Measurements from ENCODE around the gene CDH13. TPM values are rescaled to one million over a fixed set of nuclear protein-coding genes. Genes with fewer than 3 reads are reported as not detected.

Gene CDH13
- total RNA-seq, 1 donor from 2014 or later: 46.4 TPM

- TF ChIP-seq CTCF (conservative IDR thresholded peaks at IDR 0.05): no peak
- Mint-ChIP-seq H3K9me3 (no peaks in the 10 kb centered on the region), H3K27ac (no peak overlapping the region), H3K4me1 (ENCODE audit: unreplicated experiment) (peaks cover 12% of the 10 kb centered on the region), H3K36me3 (peaks cover 5% of the 10 kb centered on the region), H3K4me3 (peak overlapping the region; percentile 81), H3K27me3 (peaks cover 86% of the 10 kb centered on the region)
- DNase-seq (ENCODE audit: extremely low spot score, unreplicated experiment): no peak
Measured at GRCh38 chr16:82628088-82628423, 1.3 kb downstream of the CDH13 start.

- peaks cover 79% of the 10 kb centered on the region for H3K27me3 Mint-ChIP-seq
- no peak for TF ChIP-seq CTCF (conservative IDR thresholded peaks at IDR 0.05)
- H3K4me1 Mint-ChIP-seq (ENCODE audit: unreplicated experiment): peaks cover 14% of the 10 kb centered on the region
- H3K4me3 Mint-ChIP-seq: peak overlapping the region; percentile 81
- peaks cover 5% of the 10 kb centered on the region for H3K36me3 Mint-ChIP-seq
- no peak for DNase-seq (ENCODE audit: extremely low spot score, unreplicated experiment)
- H3K9me3 Mint-ChIP-seq: no peaks in the 10 kb centered on the region
- H3K27ac Mint-ChIP-seq: no peak overlapping the region
Measured at GRCh38 chr16:82628711-82629110, 1.9 kb downstream of the CDH13 start.

GRCh38 chr16:82629441-82630027 is 2.8 kb downstream of the CDH13 start:
- no peak for TF ChIP-seq CTCF (conservative IDR thresholded peaks at IDR 0.05)
- Mint-ChIP-seq H3K27ac (no peak overlapping the region), H3K4me1 (ENCODE audit: unreplicated experiment) (peaks cover 19% of the 10 kb centered on the region), H3K36me3 (peaks cover 5% of the 10 kb centered on the region), H3K9me3 (no peaks in the 10 kb centered on the region), H3K27me3 (peaks cover 71% of the 10 kb centered on the region), H3K4me3 (peak overlapping the region; percentile 16)
- DNase-seq (ENCODE audit: extremely low spot score, unreplicated experiment): no peak

GRCh38 chr16:82630219-82630618 is 3.5 kb downstream of the CDH13 start:
- Mint-ChIP-seq H3K9me3 (no peaks in the 10 kb centered on the region), H3K4me1 (ENCODE audit: unreplicated experiment) (peaks cover 23% of the 10 kb centered on the region), H3K27me3 (peaks cover 65% of the 10 kb centered on the region), H3K4me3 (no peak overlapping the region), H3K36me3 (peaks cover 5% of the 10 kb centered on the region), H3K27ac (no peak overlapping the region)
- TF ChIP-seq CTCF (conservative IDR thresholded peaks at IDR 0.05): no peak
- no peak for DNase-seq (ENCODE audit: extremely low spot score, unreplicated experiment)

GRCh38 chr16:82630688-82631087 is 3.9 kb downstream of the CDH13 start:
- Mint-ChIP-seq H3K9me3 (no peaks in the 10 kb centered on the region), H3K27ac (no peak overlapping the region), H3K4me3 (no peak overlapping the region), H3K36me3 (peaks cover 5% of the 10 kb centered on the region), H3K4me1 (ENCODE audit: unreplicated experiment) (peaks cover 23% of the 10 kb centered on the region), H3K27me3 (peaks cover 60% of the 10 kb centered on the region)
- no peak for DNase-seq (ENCODE audit: extremely low spot score, unreplicated experiment)
- TF ChIP-seq CTCF (conservative IDR thresholded peaks at IDR 0.05): no peak
